Measurements from ENCODE around the gene RNF44.

The RNF44 gene

DNA sequence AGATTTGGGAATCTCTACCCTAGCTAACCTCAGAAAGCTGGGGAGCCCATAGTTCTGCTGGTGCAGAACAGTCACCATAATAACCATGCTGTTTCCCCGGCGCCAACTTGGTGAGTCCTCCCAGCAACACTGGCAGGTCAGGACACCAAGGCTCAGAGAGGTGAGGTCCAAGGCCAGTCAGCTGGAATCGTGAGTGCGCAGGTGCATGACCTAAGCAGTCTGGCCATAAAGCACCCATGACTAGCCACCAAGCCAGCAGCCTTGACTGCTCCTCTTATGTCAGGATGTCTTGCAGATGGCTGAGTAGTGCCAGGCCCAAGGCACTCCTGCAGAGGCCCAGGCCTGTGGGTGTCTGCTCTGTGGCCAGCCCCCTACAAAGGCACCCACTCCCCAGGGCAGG is 2.6 kb downstream of the RNF44 start:
- DNase-seq, result no peak

DNA sequence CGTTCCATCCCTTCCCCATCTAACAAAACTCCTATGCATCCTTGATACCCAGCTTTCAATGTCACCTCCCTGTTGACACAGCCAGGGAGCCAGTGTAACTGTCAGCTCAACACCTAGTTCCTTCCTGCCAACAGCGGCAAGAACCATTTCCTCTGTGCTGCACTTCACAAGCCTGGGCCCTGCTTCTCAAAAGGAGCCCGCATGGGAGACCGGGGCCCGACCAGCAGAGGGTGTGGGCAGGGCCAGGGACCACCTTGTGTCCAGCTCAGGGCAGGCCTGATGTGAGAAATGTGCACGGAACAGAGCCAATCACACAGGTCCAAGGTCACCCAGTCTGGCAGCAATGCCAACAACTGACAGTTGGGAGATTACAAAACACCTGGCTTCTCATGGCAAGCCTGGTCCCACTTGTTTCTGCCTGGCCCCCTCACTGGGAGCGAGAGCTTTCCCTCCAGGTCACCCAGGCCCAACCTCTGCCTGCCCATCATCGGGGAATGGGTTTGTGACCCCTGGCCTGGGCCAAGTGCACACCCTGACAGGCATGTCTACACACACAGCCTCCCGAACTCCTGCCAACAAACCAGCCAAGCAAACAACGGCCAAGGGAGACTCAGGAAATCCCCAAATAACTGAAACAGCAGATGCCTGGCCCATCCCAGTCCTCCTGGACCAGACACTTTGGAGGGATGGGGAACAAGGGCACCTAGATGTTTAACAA is 3.1 kb downstream of the RNF44 start:
- no peak for DNase-seq

DNA sequence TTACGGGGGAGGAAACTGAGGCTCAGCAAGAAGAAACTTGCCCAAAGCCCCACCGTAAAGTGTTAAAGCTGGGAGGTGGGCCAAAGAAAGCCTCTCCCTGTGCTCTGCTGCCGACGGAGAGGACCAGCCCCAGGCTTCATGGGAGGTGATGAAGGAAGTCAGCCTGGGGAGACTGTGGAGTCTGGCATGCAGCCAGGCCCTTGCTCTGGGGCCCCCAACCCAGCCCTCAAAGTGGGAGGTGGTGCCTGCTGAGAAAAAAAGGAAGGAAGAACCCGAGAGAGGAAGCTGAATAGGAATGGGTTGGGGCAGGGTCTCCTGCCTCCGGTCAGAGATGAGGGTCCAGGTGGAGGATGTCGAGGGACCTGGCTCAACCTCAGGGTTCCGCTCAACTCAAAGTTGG is 3.8 kb downstream of the RNF44 start:
- DNase-seq, result no peak

DNA sequence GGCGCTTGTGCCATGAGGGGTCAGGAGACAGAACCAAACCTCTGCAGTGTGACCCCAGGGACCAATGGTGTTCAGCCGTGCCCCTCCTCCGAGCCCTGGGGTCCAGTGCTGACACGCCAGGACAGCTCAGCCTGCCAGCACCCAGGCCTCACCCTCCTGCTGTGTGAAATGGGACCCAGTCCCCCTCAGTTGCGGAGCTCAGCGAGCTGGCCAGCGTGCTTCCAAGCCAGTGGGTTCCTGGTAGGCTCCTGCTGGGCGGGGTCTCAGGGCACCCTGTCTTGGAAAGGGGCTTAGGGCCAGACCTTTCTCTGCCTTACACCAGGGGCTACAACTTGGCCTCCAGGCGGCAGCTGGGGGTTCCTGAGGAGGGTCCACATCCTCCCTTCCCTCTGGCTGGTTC is 4.4 kb downstream of the RNF44 start:
- no peak for DNase-seq

DNA sequence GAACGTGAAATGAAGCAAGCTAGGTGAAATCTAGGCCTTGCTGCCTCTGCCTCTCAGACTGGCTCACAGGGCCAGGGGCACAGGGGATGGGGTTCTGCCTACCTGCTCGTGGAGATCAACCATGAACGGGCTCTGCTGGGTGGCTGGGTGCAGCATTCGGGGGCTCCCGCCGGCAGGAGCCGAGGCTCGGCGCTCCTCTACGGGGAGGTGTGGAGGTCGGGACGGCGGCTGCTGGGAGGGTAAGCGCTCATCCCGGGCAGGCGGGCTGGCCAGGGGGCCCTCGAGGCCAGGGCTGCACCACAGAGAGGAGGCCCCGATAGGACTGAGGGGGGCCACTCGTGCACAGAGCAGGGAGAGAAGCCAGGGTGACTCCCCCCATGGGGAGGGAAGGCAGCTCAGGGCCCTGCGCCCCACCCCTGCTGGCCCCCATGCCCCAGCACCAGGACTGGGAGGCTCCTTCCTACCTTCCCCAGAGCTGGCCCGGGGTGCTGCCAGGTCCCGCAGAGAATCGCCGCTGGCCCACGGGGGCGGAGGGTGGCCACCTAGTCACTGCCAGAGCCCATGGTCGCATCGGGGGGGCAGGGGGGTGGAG is 5.2 kb downstream of the RNF44 start:
- DNase-seq, result no peak

DNA sequence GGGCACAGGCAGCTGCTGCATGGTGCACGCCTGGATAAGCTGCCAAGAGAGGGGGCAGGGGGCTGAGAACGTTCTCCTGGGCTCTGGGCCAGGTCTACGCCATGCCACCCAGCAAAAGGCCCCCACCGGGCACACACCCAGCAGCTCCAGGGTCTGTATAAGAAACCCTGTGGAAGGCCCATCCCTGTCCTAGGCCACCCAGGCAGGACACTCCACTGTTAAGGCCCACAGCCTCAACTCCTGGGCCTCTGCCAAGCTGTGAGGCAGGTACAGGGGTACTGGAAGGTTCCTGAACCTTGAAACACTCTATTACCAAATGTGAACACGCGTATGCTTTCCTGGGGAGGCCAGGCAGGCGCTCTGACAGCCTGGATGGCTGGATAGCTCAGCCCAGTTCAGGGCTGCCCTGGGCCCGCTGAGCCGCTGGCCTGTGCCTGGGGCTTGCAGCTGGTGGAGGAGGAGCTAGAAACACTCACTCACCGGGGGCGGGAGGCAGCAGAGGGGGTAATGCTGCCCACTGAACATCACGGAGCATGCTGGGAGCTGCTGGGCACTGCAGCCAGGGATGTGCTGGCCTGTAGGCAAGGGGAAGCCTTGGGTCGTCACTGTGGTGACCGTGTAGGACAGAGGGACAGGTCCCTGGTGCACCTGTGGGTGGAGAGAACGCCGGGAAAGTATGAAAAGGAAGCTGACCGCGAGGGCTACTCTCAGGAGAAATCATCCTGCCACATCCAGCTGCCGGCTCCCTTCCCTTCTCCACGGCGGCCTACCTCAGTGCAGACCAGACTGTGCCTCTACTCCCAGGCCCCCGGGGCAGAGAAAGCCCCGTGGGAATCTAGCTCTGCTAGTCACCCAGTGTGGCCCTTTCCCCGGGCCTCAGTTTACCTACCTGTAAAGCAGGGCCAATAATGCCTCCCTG is 6.0 kb downstream of the RNF44 start:
- DNase-seq, result no peak

DNA sequence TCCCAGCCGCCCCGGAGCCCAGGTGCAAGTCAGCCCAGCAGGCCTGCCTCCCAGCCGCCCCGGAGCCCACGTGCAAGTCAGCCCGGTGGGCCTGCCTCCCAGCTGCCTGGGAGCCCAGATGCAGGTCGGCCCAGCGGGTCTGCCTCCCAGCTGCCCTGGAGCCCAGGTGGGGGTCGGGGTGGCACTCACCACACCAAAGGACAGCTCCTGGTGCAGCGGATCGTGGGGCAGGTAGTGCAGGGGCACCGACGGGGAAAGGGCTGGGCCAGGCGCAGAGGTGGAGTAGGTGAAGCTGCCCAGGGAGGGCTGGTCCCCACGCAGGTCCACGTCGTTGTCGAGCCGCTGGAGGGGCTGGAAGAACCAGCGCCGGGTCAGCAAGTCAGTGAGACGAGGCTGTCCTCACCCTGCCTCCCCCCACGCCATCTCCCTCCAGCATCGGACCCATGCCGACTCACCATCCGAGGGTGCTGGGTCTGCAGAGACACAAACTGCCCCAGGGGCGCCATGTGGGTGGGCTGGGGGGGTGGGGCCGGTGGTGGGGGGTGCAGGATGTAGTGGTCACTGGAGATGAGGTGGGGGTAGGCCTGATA is 6.7 kb downstream of the RNF44 start:
- no peak for DNase-seq

DNA sequence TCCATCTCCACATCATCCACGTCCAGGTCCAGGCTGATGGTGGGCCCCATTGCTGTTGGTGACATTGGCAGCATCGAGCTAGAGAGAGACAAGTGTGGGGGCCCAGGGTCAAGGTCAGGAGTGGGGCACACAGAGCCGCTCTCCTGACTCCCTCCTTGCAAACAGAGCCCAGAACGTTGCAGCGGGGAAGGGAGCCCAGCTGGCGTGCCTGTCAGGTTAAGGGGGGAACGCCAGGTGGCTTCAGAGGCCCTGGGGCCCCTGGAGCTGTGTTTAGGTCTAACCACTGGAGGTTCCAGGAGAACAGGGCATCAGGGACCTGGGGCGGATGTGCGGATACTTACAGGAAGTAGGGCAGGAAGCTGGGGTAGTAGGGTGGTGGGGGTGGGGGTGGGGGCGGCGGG is 7.5 kb downstream of the RNF44 start:
- peak; percentile 57 for DNase-seq

DNA sequence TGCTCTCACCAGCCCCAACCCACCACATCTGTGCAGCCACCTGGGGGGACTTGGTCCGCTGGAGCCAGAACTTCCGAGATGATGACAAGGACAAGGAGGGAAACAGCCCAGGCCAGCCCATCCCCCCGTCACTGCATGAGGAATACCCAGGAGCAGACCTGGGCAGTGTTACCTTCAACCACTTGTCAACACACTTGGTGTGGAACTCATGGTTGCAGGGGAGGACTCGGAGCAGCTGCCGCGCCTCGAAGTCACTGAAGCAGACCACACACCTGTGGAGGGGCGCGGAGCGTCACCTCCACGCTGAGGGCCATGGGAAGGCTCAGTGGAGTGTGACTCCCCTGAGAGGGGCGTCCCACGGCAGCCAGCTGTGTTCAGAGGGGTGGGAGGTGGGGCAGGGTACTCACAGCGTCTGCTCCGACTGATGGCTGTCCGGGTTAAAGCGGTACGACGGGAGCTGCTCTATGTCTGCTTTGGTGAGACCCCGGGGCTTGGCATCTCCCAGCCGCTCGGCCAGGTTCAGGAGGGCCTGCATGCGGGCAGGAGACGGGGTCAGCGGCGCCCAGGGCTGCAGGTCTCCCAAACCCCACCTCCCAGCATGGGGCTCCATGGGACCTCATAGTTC is 8.0 kb downstream of the RNF44 start:
- no peak for DNase-seq

DNA sequence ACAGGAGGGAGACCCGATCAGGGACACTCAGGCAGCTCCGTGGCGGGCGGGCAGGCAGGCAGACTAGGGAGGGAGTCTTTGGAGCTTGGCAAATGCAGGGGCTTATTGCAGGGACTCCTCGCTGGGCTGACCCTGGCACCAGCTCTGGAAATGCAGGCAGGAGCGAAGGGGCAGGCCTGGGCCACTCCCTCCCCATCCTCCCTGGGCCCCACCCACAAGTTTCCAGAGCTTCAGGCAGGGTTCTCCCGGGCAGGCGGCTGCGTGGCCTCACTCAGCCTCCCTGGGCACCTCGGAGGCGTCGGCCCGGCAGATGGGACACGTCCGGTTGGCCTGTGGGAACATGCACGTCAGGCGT is 8.5 kb downstream of the RNF44 start:
- DNase-seq, result no peak

DNA sequence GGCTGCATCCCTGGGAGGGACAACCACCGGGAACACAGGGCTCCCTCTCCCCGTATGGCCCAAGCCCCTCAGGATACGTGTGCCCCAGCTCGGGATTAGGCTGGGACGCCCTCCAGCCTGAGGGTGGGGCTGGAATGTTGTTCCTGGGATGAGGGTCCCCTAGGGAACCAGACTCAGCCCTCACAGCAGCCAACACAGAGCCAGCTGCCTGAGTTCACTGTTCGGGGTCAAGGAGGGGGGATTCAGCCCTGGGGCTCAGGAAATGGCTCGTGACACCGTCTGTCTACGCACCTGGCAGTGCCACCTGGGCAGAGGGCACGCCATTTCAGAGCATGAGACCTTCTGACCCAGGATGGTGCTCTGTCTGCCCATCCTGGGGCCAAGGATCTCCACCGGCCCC is 8.9 kb downstream of the RNF44 start:
- no peak for DNase-seq

DNA sequence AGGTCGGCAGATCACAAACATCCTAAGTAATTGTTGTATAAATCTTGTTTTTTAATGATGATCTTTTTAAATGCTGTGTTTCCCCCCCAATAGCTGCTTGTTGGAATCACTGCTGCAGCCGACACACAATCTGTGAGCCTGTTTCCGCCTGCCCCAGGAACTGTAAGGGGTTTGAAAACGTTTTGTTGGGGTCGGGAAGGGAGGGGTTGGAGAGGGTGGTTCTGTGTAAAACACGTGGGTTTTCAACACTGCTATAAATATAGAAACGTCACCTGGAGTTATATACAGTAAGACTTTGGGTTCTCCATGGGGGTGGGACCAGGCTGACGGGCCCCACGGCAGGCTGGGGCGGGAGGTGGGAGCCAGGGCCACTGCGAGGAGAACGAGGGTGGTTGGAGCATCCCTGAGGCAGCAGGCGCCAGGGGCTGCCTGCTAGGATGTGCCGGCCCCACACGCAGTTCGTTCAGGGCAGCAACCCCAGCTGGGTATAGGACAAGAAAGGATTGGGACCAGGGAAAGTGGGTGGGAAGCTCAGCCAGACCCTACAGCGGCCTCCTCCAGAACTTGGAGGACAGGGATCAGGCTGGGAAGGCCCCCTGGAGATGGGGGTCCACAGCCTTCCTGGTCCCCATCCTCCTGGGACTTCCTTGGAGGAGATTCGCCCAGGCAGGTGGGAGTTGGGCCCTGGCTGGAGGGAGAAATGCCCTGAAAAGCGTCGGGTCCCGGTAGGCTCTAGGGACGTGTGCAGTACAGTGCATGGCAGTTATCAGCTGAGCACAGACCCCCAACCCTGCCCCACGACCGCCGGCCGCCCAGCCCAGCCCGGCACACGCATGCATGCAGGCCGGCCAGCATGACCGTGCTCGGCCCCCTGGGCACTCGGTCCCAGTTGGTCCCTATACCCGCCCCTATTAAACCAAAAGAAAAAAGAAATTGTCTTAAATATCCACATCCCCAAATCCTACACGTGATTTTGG is 9.7 kb downstream of the RNF44 start:
- no peak for DNase-seq

DNA sequence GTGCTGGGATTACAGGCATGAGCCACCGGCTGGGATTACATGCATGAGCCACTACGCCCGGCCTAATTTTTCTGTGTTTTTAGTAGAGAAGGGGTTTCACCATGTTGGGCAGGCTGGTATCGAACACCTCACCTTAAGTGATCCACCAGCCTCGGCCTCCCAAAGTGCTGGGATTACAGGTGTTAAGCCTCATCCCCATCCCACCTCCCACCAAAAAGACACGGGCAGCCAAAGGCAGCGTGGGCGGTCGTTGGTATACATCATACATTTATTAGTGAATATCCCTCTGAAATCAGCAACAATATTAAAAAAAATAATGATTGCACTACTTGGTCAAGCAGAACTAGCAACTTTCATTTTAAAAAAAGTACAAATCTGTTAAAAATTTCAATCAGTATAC is 10.7 kb downstream of the RNF44 start:
- DNase-seq, result no peak

DNA sequence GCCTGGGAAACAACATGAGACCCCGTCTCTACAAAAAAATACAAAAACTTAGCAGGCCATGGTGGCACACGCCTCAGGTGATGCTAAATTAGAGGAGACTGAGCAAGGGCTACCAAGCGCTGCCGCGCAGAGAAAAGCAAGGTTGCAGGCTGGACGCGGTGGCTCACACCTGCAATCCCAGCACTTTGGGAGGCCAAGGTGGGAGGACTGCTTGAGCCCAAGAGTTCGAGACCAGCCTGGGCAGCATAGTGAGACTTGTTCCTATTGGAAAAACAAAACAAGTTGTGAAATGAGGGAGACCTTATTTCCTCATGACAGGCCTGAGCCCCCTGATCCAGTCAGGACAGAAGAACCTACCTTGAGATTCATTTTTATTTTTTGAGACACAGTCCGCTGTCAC is 11.5 kb downstream of the RNF44 start:
- no peak for DNase-seq

DNA sequence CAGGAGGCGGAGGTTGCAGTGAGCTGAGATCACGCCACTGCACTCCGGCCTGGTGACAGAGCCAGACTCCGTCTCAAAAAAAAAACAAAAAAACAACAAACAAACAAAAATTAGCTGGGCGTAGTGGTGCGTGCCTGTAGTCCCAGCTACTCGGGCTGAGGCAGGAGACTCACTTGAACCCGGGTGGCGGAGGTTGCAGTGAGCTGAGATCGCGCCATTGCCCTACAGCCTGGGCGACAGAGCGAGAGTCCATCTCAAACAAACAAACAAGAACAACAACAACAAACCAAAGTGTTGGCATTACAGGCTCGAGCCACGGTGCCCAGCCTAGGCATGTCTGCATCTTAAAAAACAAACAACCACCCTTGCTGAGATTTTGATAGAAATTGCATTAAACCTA is 12.2 kb downstream of the RNF44 start:
- no peak for DNase-seq

DNA sequence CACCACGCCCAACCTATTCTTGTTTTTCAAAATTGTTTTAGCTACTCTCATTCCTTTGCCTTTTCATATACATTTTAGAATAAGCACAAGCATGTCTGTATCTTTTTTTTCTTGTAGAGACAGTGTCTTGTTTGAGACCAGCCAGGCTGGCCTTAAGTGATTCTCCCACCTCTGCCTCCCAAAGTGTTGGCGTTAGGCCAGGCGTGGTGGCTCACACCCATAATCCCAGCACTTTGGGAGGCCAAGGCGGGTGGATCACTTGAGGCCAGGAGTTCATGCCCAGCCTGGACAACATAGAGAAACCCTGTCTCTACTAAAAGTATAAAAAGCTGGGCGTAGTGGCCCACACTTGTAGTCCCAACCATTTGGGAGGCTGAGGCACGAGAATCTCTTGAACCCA is 13.1 kb downstream of the RNF44 start:
- DNase-seq, result no peak

DNA sequence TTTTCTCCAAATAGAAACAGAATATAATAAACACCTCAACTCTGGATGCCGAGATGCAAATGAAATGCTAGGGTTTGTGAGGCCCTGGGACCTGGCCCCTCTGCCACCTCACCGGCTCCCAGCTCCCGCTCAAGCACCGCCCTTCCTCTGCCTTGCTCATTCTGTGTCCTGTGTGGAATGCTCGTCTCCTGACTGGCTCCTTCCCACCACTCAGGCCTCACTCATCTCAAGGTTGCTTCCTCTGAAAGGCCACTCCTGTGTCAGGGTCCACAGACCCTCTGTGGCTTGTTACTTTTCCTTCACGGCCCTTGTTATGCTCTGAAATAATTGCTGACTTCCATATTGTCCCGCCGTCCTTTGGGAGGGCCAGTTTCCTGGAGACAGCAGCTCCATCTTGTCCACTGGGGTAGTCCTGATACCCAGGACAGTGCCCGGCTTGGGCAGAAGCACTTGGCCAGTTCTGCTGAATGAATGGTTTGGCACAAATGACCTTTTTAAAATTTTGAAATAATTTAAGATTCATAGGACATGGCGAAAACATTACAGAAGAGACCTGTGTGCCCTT is 15.4 kb downstream of the RNF44 start:
- DNase-seq, result no peak

DNA sequence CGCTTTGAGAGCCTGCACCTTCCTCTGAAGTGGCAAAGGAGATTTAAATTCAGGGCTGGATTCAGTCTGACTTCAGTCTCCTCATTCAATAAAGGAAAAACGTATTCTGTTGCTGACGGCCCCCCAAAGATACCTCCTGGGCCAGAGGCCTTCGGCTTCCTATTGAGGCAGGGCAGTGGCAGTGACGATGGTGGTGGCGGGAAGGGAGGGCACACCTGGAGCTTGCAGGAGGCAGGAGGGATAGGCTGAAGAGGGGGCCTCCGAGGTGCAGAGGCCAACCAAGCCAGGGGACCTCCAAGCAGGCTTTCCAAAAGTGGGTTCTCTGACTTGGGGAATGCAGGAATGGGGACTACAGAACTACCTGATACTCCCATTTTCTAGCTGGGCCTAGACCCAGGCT is 15.9 kb downstream of the RNF44 start:
- DNase-seq, result no peak

DNA sequence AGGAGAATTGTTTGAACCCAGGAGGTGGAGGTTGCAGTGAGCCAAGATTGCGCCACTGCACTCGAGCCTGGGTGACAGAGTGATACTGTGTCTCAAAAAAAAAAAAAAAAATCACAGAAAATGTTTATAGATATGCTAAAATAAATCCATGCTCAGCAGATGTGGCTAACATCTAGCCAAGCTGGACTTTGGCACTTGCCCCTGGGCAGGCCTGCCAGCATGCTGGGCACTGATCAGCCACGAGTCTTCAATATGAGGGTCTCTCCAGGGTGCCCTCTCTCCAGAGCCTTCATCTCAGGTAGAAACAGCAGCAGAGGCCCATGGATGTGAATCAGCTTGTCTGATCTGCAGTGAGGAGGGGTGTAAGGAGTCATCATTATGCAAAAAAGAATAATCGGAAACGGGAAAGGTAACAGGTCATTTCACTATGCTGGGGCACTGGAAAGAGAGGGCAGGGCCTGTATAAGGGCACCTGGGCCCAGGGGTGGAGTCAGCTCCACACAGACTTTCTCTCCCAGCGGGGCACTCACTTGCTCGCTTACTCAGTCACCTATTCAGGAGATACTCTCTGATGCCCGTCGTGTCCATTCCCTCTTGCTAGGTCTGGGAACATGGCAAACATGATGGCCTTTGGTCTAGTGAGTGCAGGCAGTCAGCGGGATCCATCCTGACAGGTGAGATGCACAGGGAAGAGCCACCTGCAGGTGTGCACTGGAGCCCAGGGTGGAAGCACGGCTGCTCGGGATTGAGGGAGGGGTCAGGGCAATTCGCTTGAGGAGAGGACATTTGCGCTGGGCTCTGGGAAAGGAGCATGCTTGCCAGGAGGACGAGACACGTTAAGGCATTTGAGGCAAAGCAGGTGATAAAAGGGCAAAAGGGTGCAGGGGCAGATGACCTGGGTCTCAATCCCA is 17.1 kb downstream of the RNF44 start:
- DNase-seq, result no peak

DNA sequence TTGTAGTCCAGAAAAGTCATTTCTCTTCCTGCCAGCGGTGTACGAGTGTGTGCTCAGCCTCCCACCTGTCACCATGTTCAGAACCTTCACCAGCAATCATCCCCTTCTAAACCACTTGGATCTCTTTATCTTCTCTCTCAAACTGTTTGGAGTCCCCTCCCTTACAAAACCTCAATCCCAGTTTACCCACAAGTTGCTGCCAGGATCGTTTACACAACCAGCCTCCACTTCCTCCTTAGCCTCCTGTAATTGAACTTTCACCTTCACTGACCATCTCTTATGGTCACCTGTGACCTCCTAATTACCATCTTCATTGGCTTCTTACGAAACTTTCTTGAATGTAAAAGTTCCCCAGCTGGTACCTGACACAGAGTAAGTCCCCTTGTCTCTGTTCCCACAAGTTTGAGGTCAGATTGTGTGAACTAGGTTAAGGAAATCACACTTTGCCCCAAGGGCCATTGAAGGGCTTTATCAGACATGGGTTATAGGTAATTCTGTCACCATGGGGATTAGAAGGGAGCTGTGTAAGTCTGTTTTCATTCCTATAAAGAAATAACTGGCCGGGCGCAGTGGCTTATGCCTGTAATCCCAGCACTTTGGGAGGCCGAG is 20.0 kb downstream of the RNF44 start:
- DNase-seq, result no peak

All from T-helper 9 cell (primary cell).